Fibroblast of skin of right quadriceps (primary cell): ENCODE measurements around the gene FRAT2.
"Not testable (repeated sequence)": the region's sequence is repeated elsewhere in the genome, so short reads cannot be mapped to it uniquely, and the experiment has no call there.

ENCODE experiments used
- DNase-seq: peaks from one replicate; pipeline ENCODE4 v3.0.0-alpha.2; 2013

FRAT2 gene

GRCh38 chr10:97321032-97321803 is 13.3 kb downstream of the FRAT2 start:
- no peak for DNase-seq

- DNase-seq = no peak
Observed at GRCh38 chr10:97320480-97321031, 14.0 kb downstream of the FRAT2 start.

- no peak for DNase-seq
Observed at GRCh38 chr10:97319671-97320479, 14.7 kb downstream of the FRAT2 start.

GRCh38 chr10:97318772-97319651 is 15.5 kb downstream of the FRAT2 start, which contains the start of gene FRAT1:
Gene FRAT1 (plus strand): TSS chr10:97319271. CDS start chr10:97319454, 183 bp downstream.
- peak; percentile 88 for DNase-seq

- no peak for DNase-seq
Observed at GRCh38 chr10:97314671-97315070, 19.9 kb downstream of the FRAT2 start.

- no peak for DNase-seq
Observed at GRCh38 chr10:97312897-97313296, 21.6 kb downstream of the FRAT2 start.

- DNase-seq = no peak
Observed at GRCh38 chr10:97311111-97311626, 23.4 kb downstream of the FRAT2 start.

- DNase-seq = no peak
Observed at GRCh38 chr10:97307866-97308780, 26.4 kb downstream of the FRAT2 start.

- DNase-seq = no peak
Observed at GRCh38 chr10:97307441-97307840, 27.1 kb downstream of the FRAT2 start.

- DNase-seq = no peak
Observed at GRCh38 chr10:97302088-97302791, 32.3 kb downstream of the FRAT2 start.

- DNase-seq = no peak
Observed at GRCh38 chr10:97300980-97301379, 33.5 kb downstream of the FRAT2 start.

- DNase-seq = no peak
Observed at GRCh38 chr10:97298223-97298571, 36.3 kb downstream of the FRAT2 start.

GRCh38 chr10:97297556-97298222 is 36.8 kb downstream of the FRAT2 start:
- no peak for DNase-seq

- no peak for DNase-seq
Observed at GRCh38 chr10:97292862-97293198, 41.7 kb downstream of the FRAT2 start.

GRCh38 chr10:97292097-97292861 is 42.2 kb downstream of the FRAT2 start, which contains the start of gene ARHGAP19:
Gene ARHGAP19 (minus strand): TSS chr10:97292637. CDS start chr10:97292627, 10 bp downstream.
- DNase-seq = peak; percentile 99

GRCh38 chr10:97291357-97292096 is 43.0 kb downstream of the FRAT2 start:
- no peak for DNase-seq

- not testable (repeated sequence) for DNase-seq
Observed at GRCh38 chr10:97290576-97291356, 43.8 kb downstream of the FRAT2 start.

GRCh38 chr10:97290076-97290475 is 44.5 kb downstream of the FRAT2 start:
- not testable (repeated sequence) for DNase-seq
